ENCODE data around the gene WT1. TPM values are rescaled to one million over a fixed set of nuclear protein-coding genes. Genes with fewer than 3 reads are reported as not detected.

WT1 gene
- total and polyA plus RNA-seq, 2 of the 13 experiments (the other 11 are each of a cell fraction or from before 2014, with no cell fraction given), result 0.15 to 0.31 TPM

- POLR2A ChIA-PET, result no interaction called here
- no peaks in the 10 kb centered on the region for H3K79me2 ChIP-seq (ENCODE audit: insufficient read depth, low read length)
- FAIRE-seq (no peak), ATAC-seq (peak; percentile 57), DNase-seq (ENCODE audit: low spot score) (no peak)
- WGBS (ENCODE audit: low lambda C conversion rate), result 0% methylated on average over 16 of the region's 33 CpGs
- H3K4me3 ChIP-seq (replicated peaks in 1 of 3; ENCODE audit: insufficient read depth in 1 of 3, low read depth in 2 of 3, low read length in 3 of 3), result peak overlapping the region; percentile 49 to 68 (median 57); a peak in 4 of 6 replicates
- BruUV-seq (replicated peaks), result no TSS peak
- TF ChIP-seq ZNF777 (CRISPR knock-in tag; IDR thresholded peaks at IDR 0.05) (peak; percentile 47; the same call in 1 of the 2 replicates), SMAD3 (CRISPR knock-in tag; IDR thresholded peaks at IDR 0.05) (no peak), ZNF782 (CRISPR knock-in tag; IDR thresholded peaks at IDR 0.05; ENCODE audit: borderline replicate concordance) (no peak), RAD21 (CRISPR knock-in tag; IDR thresholded peaks at IDR 0.05) (0 out of 2 replicates have a peak, but pooled peaks have one; percentile 9), ZBTB2 (CRISPR knock-in tag; IDR thresholded peaks at IDR 0.05; ENCODE audit: low read depth) (0 out of 2 replicates have a peak, but pooled peaks have one; percentile 4), MTF2 (CRISPR knock-in tag; IDR thresholded peaks at IDR 0.05; ENCODE audit: borderline replicate concordance) (0 out of 2 replicates have a peak, but pooled peaks have one; percentile 58), RBFOX2 (IDR thresholded peaks at IDR 0.05; ENCODE audit: low read depth, low read length) (peak; percentile 46; the same call in 1 of the 2 replicates), RAD51 (IDR thresholded peaks at IDR 0.05; ENCODE audit: borderline replicate concordance) (no peak)
- intact Hi-C loops (cut with micrococcal nuclease; ENCODE audit: unreplicated experiment) (no loop called here), in situ Hi-C loops (cut with HindIII; ENCODE audit: extremely low pct_ligation_motif_present, low pct_unique_long_range_greater_than_20kb) (no loop called here)
- H3K27me3 ChIP-seq (ENCODE audit: control insufficient read depth in 1 of 2, insufficient read depth in 2 of 2, low read length in 2 of 2), result peaks cover 11 to 81% of the 10 kb centered on the region in 2 experiments
- H3K4me2 ChIP-seq (ENCODE audit: low read depth, low read length), result peak overlapping the region; percentile 77
- H3K9ac ChIP-seq (ENCODE audit: insufficient read depth, low read depth, low read length), result no peak overlapping the region
- H3K4me1 ChIP-seq (ENCODE audit: insufficient read depth, low read length), result 0 out of 2 replicates have a peak, but pooled peaks cover 7% of the 10 kb centered on the region
- H3K27ac ChIP-seq (ENCODE audit: extremely low read length, insufficient read depth, low read length), result no peak overlapping the region
- H3K36me3 ChIP-seq (replicated peaks in 1 of 2; ENCODE audit: control insufficient read depth in 1 of 2, insufficient read depth in 2 of 2, low read length in 2 of 2), result no peaks in the 10 kb centered on the region
- H3K9me3 ChIP-seq (ENCODE audit: low read length), result no peaks in the 10 kb centered on the region
- CTCF ChIA-PET (ENCODE audit: low intra/inter-chr PET ratio, low total read pairs), result no interaction called here
- no peaks in the 10 kb centered on the region for H4K20me1 ChIP-seq (ENCODE audit: insufficient read depth, low read length)
- H2AFZ ChIP-seq (ENCODE audit: low read length), result no peak overlapping the region
Measured at GRCh38 chr11:32435152-32435480, 223 bp downstream of the WT1 start.

Data from HepG2 (cell line).